NOMO-1 (cell line): ENCODE measurements around the gene CDH15.
"Not testable (repeated sequence)": the region's sequence is repeated elsewhere in the genome, so short reads cannot be mapped to it uniquely, and the experiment has no call there.

Experiments used
- DNase-seq, 2 experiments: peaks; one replicate each; lab custom pipeline; 2025; ENCODE audit not compliant: unreplicated experiment in 2 of 2; lab: John Stamatoyannopoulos, UW

Gene CDH15

DNA sequence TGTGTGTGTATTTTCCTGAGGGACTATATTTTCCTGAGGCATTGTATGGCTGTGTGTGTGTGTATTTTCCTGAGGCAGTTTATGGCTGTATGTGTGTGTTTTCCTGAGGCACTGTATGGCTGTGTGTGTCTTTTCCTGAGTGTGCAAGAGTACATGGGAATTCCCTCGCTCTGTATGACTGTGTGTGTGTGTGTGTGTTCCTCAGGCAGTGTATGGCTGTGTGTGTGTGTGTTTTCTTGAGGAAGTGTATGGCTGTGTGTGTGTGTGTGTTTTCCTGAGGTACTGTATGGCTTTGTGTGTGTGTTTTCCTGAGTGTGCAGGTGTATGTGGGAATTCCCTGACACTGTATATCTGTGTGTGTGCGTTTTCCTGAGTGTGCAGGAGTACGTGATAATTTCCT lies 50.1 kb downstream of the CDH15 start:
- no peak for DNase-seq

DNA sequence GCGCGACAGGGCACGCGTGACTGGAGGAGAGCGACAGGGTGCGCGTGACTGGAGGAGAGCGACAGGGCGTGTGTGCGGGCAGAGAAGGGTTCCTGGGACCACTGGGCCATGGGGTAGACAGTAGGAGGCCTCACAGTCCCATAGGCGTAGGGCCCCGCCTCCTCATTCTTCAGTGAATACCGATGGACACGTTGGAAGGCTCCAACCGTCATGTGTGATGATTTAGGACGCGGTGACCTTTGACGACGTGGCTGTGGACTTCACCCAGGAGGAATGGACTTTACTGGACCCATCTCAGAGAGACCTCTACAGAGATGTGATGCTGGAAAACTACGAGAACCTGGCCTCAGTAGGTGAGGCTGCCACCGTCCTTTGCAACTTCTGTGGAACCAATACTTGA lies 51.4 kb downstream of the CDH15 start:
- DNase-seq: no peak

DNA sequence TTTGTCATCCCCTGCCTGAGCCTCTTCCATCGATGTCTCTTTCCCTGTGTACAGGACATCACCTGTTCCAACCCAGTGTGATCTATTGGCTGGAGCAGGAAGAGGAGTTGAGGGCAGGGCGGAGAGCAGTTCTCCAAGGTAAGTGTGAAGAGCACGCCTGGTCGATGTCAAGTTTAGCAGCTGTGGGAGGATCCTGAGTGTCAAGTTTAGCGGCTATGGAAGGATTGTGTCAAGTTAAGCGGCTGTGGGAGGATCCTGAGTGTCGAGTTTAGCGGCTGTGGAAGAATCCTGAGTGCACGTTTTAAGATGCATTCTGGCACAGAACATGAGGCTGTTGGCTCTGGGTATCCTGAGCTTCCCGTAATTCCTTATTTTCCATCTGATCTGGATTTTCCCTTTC lies 53.1 kb downstream of the CDH15 start:
- DNase-seq: no peak

DNA sequence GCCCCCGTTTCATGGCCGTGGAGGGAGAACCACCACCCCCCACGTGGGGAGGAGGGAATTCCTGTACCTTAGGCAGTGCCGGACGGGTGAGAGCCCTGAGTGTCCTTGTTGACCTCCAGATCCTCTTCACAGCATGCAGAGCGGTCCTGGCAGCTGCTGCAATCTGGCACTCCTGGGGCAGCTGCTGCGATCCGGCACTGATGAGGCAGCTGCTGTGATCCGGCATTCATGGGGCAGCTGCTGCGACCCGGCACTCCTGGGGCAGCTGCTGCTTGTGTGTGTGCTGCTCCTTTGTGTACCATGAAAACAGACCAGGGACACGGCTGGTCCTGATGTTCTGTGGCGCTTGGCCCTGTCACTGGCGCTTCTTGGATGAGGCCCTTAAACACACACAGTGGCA lies 58.7 kb downstream of the CDH15 start:
- no peak for DNase-seq

GRCh38 chr16:89232107-89232506 lies 60.6 kb downstream of the CDH15 start:
- DNase-seq: no peak

- DNase-seq: peak; percentile 63 to 70
Measured at GRCh38 chr16:89233678-89234490, 62.3 kb downstream of the CDH15 start.

DNA sequence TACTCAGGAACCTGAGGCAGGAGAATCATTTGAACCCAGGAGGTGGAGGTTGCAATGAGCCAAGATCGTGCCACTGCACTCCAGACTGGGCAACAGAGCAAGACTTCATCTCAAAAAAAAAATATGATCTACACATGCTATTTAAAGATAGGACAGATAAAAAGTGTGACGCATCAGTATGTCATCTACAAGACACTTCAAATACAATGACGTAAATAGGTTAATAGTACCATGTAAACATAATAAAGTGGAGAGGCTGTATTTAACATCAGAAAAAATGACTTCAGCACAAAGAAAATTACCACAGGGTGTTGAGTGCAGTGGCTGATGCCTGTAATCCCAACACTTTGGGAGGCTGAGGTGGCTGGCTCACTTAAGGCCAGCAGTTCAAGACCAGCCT lies 66.2 kb downstream of the CDH15 start:
- DNase-seq: no peak

- peak; percentile 55 to 61 for DNase-seq
Measured at GRCh38 chr16:89241187-89242007, 69.8 kb downstream of the CDH15 start.

DNA sequence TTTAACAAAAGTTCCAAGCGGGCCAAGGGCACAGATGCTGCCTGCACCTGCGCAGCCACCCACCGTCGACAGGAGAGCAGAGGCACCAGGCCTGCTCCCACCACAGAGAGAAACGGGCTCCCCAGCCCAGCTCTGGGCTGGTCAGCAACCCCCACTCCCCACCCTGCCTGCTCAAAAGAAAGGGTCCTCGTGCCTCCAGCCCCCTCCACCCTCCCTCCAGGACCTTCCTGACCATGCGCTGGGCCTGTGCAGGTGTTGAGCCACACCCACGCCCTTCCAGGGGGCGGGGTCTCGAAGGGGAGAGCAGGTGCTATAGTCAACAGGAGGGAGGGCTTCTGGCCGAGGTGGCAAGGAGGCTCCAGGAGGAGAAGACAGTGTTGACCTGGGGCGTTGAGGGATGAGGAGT lies 71.2 kb downstream of the CDH15 start:
- DNase-seq: no peak

- DNase-seq: no peak
Measured at GRCh38 chr16:89243664-89244063, 72.1 kb downstream of the CDH15 start.

- DNase-seq: not testable (repeated sequence)
Measured at GRCh38 chr16:89244264-89244663, 72.7 kb downstream of the CDH15 start.

DNA sequence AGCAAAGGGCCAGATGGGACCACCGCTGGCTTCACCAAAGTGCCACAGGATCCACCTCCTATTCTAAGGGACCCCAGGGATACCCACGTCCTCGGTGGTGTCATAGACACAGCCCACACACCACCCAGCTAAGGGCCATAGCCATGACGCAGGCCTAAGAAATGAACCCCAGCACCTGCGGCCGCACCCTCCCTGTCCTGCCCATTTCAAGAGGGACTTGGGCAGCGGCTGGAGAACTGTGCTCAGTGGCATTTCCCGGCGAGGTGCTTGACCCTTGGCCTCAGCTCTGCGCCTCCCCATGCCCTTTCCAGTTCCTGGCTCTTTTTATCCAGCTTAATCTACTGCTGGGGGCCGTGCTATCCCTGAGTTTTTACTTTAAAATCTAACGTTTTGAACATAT lies 73.2 kb downstream of the CDH15 start:
- DNase-seq: no peak
